ACHN (cell line): ENCODE measurements around the gene COL4A2.
"Not testable (repeated sequence)": the region's sequence is repeated elsewhere in the genome, so short reads cannot be mapped to it uniquely, and the experiment has no call there.

Source experiments
- DNase-seq: peaks from one replicate; pipeline ENCODE4 v3.0.0-alpha.2; 2015
- in situ Hi-C: cut with HindIII; loops from 2 replicates; pipeline ENCODE4 v1.10.0; 2017; ENCODE audit warnings: low sequenced_read_pairs, low pct_ligation_motif_present, low pct_unique_long_range_greater_than_20kb

The COL4A2 gene

DNA sequence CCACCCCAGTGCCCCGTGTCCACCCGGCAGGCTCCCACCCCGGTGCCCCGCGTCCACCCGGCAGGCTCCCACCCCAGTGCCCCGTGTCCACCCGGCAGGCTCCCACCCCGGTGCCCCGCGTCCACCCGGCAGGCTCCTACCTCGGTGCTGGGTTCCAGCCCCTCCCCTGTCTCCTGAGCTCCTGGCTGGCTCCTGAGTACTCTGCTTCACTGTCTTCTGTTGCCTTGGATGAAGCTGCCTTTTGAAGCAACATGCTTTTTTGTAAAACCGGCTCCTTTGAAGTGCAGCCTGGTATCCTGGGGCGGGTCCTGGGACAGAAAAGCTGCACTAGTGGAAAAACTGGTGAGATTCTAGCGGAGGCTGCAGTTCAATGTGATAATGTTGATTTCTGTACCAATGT lies 6.6 kb downstream of the COL4A2 start:
- DNase-seq, in situ Hi-C loops: not testable (repeated sequence)

DNA sequence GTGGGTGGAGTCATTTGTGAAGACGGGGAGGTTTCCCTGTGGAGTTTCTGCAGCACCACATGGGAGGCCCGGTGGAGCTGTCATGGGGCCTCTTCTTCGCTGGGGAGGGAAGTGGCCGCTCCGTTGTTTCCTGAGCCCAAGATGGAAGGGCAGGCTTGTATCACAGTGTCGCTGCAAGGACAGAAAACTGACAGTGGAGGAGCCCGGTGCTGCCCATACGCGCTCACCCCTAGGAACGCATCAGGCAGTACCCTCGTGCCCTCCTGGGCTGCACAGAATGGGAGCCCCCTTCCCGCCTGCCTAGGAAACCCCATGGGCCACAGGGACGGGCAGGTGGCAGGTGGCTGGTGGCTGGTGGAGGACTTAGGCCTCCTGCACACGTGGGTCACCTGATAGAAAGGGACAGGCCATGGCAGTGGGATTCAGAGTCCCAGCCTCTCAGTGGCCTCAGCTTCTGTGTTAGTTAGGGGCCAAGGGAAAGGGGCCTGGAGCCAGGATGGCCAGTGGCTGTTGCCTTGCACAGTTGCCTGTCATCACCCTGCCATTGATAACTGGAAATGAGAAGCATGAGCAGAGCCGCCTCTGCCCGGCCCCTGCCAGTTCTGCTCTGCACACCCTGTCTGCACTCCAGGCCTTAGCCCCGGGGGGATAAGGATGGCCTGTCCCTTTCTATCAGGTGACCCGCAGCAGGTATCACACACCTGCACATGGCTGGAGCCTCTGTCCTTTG lies 7.6 kb downstream of the COL4A2 start:
- in situ Hi-C loops, result no loop called here
- no peak for DNase-seq

DNA sequence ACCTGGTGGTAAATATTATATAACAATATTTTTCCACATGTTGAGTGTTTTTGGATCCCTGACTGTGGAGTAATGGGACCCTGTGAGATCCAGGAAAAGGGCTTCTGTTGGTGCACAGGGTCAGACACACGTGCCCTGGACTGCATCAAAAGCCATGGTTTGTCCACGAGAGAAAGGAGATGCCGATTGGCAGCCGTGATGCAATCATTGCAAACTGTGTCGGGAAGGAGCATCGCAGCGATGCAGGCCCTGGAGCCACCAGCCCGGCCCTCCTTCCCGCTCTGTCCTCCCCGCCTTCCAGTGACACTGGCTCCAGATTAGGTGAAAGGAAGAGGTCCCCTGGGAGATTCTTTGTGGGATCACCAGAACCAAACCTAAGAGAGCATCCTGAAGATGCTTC lies 9.1 kb downstream of the COL4A2 start:
- no peak for DNase-seq
- in situ Hi-C loops, result no loop called here

DNA sequence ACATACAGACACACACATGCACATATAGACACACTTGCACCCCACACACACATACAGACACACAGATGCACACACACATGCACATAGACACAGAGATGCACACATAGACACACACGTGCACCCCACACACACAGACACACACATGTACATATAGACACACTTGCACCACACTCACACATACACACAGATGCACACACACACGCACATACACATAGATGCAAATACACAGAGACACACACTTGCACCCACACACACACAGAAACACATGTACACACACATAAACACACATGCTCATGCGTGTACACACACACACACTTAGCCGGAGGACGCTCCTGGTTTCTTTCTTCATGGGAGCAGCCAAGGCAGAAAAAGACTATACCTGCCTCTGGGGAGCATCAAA lies 10.0 kb downstream of the COL4A2 start:
- DNase-seq, result no peak
- in situ Hi-C loops, result no loop called here

DNA sequence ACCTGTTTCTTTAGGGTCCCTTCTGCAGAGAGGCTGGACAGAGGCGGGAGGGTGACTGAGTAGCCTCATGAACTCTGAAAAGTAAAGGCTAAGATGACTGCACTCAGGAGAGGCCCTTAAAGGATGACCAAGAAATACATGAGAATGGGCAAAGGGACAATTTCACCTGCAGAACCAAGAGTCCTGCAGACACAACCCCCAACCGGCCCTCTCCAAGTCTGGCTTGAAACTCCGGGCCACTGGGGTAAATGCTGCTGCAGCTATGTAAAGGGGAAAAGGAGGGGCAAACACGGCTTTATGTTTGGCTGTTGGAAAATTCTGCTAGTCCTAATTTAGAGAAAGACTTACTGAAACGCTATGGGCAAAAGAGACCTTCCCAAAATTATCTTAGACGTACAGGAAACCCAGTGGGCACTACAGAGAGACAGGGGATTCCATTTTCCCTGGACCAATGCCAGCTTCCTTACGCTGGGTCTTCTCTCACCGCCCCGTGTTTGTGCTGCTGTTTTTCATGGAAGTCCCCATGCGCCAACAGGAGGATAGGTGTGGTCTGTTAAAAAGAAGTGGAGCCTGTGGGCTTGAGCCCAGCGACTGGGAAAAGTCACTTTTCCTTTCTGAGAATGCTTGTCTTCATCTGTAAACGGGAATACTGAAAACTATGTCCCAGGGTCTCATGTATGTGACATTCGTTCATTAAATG lies 10.6 kb downstream of the COL4A2 start:
- in situ Hi-C loops, result no loop called here
- no peak for DNase-seq

DNA sequence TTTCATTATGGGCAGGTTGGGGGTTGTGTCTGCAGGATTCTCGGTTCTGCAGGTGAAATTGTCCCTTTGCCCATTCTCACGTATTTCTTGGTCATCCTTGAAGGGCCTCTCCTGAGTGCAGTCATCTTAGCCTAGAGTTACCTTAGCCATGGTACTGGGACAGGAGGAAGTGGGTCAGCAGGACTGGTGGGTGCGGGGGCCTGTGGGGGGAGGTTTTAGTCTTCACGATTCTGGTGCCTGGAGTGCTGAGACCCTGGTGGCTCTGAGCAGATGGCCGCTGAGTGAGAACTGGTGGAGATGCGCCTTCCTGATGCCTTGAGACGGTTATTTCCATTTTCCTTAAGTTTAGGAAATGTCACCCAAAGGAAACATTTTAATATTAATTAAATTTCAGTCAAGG lies 11.8 kb downstream of the COL4A2 start:
- in situ Hi-C loops, result no loop called here
- DNase-seq, result no peak

DNA sequence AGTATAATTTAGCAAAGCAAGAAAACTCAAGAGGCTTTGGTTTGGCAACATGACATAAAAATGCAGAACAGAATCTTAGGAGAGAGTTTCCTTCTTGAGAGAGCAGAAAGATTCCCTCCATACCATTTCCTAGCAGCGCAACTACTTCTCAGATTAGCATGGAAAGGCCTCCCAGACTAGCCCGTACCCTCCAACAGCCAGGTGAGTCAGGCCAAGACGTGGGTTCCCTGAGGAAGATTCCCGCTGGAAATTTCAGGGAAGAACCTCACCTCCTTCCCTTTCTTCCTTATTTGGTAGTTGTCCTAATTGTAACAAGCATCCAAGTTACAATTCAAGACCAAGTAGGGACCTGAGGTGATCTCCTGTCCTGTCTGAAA lies 12.3 kb downstream of the COL4A2 start:
- in situ Hi-C loops, result no loop called here

DNA sequence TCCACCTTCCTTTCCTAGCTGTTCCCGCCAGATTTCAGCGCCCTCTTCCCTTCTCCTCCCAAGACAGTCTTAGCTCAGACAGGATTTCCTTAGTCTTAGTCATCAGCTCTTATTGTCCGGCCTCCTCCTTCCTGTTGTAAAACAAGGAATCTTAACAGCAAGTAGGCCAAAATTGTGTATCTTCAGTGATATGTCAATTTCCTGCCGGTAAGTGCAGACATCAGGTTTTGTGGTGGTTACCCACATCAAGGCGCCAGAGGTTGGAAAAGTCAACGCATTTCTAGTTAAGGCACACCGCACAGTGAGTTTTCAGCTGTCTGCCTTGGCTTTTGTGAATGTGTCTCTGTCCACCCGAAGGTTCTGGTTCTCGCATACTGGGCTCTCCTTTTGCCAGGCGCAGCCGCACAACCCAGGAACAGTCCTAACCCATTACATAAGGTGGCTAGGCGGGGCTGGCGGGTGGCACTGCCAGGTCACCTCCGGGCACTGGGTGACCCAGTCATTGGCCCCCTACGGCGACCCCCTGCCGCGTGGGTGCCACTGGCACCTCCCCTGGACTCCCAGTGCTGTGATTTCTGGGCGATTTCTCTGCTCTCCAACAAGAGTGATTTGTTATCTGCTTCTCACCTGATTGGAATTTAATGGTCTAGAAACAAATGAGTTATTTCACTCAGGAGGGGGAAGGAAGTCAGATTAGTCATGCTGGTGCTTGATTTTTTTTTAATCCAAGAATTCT lies 12.9 kb downstream of the COL4A2 start:
- DNase-seq, result peak; percentile 85
- in situ Hi-C loops, result no loop called here

More for the DNA sequence above, 12.3 kb downstream of the COL4A2 start:
- no peak for DNase-seq

DNA sequence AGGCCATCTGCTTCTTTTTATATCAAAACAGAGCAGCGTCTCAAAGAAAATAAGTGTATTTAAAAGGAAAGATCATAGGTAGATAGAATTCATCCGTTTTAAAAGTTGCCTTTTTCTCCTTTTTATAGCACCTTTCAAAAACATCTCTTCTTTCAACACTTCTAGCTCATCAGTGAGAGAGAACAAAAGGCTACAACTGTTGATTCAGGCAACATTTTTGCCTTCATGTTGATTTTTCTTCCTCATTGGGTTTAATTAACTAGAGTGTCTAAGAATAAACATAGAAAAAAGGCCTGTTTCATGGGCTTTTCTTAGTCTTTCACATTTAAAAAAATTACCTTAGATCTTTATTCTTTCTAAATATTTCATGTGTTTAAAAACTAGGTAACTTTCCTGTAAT lies 13.6 kb downstream of the COL4A2 start:
- DNase-seq, result no peak
- in situ Hi-C loops, result no loop called here

DNA sequence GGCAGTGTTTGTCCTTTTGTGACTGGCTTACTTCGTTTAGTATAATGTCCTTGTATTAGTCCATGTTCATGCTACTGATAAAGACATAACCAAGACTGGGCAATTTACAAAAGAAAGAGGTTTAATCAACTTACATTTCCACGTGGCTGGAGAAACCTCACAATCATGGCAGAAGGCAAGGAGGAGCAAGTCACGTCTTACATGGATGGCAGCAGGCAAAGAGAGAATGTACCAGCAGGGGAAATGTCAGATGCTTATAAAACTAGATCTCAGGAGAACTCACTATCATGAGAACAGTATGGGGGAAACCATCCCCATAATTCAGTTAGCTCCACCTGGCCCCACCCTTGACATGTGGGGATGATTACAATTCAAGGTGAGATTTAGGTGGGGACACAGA lies 14.5 kb downstream of the COL4A2 start:
- in situ Hi-C loops, DNase-seq: not testable (repeated sequence)

DNA sequence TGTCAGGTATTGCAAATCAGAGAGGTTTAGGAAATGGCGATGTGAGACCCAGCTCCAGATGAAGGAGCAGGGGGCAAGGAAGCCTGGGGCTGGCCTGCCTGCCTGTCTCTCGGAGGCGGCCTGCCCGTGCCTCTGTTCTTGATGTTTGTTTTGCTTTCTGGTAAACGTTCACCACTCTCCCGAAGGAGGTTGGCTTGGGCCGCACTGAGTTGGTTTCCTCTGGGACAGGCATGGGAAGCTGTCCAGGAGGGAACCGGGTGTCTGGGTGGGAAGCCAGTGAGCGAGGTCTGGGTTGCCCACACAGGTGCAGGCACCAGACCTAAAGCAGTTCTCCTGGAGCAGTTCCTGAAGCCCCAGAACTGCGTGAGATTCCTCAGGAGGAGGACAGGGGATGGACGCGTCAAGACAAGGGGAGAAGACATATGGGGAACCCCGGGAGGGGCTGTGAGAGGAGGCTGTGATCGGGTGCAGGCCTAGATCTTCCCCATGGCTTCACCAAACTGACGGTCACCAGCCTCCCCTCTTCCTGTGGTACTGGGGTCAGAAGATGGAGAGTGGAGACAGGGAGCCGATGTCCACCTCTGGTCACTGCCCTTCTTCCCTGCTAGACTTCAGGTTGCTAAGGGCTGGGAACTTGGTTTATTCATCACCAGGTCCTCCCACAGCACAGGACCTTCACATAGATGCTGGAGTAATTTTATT lies 15.2 kb downstream of the COL4A2 start:
- in situ Hi-C loops, result no loop called here
- no peak for DNase-seq

DNA sequence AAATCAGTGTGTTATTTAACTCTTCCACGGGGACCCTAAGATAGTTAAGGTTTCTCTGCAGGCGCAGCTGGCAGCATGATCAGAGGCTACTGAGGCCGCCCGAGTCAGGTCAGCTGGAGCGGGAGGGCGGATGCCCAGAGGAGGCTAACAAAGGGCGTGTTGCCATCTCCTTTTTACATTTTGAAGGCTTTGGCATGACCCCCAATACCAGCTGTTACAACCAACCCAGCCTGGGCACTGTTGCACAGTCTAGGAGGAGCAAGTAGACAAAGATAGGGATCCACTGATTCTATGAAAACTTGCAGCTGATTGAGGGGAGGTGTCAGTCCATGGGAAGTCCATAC lies 15.7 kb downstream of the COL4A2 start:
- no peak for DNase-seq
- in situ Hi-C loops, result no loop called here

DNA sequence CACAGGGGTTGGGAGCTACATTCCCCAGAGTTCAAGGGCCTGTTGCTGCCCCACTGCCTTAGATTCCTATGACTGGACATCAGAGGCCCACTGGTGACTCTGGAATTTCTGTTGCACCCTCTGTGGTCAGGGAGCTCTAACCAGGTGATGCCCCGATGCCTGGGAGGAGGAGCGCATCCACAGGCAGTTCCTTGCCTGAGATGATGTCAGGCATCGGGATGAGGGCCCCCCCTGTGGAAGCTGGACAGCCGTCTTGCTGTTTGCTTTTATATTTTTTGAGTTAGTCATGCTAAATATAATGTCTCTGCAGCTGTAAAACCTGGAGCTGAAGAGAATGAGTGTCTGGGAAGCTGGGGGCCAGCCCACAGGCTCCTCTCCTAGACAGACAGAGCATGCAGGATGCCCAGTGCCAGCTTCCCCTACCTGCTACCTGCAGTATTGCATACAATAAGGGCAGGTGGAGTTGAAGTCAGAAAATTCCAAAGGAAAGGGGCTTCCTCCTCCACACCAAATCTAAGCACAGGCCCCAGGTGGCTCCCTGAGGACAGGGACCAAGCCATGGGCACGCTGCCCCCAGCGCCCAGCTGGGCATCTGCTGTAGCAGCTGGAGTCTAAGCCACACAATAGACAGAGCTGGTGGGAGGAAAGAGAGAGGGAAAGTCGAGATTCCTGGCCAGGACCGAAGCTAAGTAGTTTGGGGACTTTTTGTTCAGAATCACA lies 16.2 kb downstream of the COL4A2 start:
- peak; percentile 88 for DNase-seq
- in situ Hi-C loops, result no loop called here

DNA sequence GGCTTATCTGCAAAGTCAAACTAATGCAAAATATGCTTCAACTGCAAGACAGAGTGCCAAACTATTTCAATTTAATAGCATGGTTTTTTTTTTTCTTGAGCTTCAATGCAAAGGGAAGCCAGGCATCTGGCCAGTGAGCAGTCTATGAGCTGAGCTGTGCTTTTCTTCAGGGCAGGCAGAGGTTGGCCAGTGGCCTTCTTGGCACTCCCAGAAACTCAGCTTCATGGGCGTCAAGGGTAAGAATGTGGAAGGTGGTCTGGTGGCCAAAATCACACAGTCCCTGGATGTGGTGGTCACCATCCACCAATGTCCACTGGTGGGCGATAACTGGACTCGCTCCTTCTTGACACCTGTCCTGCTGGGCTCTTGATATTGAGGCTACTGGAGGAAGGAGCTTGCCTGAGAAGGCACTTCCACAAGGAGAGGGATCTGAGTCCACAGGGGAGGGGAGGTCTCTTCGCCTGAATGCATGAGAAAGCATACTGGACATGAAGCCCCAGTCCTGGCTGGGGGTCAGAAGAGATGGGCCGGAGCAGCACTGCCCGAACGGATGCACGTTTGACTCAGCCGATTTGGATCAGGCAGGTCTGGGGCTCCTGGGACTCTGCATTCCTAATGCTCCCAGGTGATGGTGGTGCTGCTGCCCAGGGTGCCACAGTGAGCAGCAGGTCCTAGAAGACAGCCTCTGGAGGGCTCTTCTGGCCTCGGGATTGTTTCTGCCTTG lies 17.1 kb downstream of the COL4A2 start:
- in situ Hi-C loops, result no loop called here
- DNase-seq, result no peak

DNA sequence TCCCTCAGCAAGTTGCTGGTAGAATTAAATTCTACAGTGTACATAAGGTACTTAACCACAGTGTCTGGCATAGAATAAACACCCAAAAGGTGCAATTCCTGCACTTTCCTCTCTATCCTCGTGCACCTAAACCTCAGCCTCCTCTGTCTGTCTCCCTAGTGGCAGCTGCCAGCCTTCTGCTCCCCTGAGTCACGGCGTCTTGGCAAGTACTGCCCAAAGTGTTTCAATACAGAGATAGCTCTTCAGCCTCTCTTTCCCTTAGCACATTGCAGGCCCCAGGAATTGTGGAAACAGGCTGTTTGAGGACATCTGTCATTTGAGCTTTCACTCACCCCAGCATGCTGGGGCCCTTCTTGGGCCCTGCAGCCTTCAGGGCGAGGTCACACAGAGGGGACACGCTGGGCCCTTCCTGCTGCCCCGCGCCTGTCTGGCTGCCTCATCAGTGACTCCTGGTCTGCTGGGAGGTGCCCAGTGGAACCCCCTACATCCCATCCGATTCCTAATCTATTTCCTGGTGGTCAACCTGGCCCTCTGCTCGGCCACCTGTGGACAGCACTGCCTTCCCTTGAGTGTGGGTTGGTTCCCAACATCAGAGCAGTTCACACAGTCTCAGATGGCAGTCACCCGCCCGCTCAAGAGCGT lies 19.3 kb downstream of the COL4A2 start:
- in situ Hi-C loops, result no loop called here
- no peak for DNase-seq

DNA sequence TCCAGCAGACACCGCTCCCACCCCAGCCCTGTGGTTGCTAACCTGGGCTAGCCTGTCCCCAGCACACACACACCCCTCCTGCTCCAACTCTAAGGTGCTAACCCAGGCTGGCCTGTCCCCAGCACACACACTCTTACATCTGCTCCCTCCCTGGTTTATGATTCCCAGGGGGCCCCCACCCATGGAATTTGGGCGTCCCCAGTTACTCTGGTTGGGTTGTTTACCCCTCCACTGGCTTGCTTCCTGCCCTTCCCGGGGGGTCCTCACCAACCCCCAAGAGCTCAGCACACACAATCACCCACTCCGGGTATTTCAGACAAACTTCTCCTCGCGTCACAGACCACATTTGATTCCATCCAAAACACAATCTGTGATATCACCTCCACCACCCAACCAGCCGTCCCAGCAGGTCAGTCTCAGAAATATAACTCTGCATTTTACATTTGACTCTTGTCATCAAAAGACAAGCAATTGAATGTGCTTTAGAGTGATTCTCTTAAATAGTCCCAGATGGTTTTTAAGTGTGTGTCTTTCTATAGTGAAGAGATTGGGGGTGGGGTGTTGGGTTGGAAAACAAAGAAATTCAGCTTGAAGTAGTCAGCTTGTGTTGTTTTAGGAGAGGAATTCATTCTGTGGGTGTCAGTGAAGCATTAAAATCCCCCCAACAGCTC lies 20.1 kb downstream of the COL4A2 start:
- in situ Hi-C loops, result no loop called here

DNA sequence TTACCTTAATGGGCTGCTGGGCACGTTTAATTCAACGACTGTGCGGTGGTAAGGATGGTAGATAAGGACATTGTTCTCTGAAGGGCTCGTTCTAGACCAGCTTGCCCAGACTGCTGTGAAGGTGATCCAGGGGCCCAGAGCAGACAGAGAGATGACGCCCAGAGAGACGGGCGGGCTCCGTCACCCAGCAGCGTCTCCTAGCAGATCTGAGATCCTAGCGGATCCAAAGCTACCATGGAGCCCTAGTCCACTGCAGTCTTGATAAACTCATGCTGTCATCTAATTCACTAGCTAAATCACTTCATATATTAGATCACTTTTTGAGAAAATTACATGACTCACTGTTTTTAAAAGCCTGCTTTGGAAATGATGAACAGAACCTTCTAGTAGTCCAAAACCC lies 21.5 kb downstream of the COL4A2 start:
- in situ Hi-C loops, result no loop called here
- no peak for DNase-seq

More for the DNA sequence above, 20.1 kb downstream of the COL4A2 start:
- no peak for DNase-seq
